Islet of Langerhans (tissue), 1 donor: ENCODE results near the gene BIN2.

Experiments
- FAIRE-seq: peaks from one replicate; lab custom pipeline; 2011; peaks lifted over from hg19 to GRCh38; lab: Jason Lieb, UNC

BIN2 gene

DNA sequence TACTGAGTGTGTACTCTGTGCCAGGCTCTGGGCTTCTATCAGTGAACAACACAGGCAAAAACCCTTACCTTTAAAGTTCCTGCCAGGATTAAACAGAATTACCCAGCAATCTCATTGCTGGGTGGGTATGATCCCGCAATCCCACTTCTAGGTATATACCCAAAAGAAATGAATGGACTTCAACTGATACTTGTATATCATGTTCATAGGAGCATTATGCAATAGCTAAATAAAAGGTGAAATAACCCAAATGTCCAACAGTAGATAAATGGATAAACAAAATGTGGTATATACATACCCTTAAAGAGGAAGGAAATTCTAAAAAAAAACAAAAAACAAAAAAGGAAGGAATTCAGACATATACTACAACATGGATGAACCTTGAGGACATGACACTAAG, 70.7 kb downstream of the BIN2 start:
- FAIRE-seq = no peak

DNA sequence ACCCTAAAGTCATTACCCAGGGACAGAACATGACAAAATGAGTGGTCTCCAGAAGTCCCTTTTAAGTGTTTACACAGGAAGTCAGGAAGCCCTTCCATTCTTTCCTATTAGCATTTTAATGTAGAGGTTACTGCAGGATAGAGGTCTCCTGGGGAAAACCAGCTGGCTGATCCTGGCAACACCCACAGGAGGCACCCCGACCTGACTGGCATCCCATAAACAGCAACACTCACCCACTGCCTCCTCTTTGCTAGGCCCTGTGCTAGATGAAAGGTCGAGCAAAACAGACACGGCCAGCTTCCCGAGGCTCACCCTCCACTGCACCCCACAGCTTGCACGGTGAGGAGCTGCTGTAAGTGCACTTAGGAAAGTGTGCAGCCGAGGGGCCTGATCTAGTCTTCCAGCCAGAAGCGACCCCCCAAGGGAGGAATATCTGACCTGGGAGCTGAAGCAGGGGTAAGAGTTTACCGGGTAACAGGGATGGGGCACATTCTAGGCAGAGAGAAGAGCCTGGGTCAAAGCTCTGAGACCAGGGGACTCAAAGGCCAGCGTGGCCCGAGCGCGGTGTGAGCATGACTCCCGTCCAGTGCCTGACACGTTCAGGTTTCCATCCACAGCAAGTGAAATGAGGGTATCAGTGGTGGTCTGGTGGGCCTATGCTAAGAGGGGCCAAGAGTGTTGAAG, 76.3 kb downstream of the BIN2 start:
- no peak for FAIRE-seq

DNA sequence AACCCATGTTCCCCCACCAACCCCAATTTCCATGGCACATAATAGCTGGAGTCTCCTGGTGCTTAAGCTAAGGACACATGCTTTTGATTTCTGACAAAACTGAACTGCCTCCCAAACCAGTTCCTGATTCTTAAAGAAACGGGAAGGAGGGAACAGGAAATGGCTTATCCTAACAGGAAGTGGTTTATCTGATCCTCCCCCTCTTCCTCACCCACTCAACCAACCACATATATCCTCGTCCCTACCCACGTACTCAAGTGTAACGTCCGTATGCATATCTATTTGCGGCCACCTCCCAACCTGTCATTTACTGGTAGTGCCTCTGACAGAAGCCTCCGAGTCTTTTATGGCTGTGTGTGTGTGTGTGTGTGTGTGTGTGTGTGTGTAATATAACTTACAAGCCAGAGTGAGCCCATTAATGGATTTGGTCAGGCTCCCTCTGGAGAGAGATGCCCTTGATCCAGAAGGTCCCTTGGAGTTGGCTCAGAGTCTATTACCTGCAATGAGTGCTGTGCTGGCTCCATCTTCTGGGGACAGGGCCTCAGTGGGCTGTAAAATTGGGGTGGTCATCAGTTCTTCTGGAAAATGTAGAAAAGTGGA, 77.6 kb downstream of the BIN2 start:
- FAIRE-seq = no peak

- no peak for FAIRE-seq
Observed at GRCh38 chr12:51245476-51246253, 78.3 kb downstream of the BIN2 start.

DNA sequence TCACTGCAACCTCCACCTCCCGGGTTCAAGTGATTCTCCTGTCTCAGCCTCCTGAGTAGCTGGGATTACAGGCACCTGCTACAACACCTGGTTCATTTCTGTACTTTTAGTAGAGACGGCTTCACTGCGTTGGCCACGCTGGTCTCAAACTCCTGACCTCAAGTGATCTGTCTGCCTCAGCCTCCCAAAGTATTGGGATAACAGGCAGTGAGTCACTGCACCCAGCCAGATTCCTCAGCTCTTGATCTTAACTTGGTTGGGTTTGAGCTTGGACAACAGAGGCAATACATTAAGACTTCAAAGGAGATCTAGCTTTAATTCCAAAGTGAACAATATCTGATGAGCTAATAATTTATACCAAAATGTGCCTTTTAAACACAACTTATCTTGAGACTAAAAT, 79.7 kb downstream of the BIN2 start:
- no peak for FAIRE-seq

DNA sequence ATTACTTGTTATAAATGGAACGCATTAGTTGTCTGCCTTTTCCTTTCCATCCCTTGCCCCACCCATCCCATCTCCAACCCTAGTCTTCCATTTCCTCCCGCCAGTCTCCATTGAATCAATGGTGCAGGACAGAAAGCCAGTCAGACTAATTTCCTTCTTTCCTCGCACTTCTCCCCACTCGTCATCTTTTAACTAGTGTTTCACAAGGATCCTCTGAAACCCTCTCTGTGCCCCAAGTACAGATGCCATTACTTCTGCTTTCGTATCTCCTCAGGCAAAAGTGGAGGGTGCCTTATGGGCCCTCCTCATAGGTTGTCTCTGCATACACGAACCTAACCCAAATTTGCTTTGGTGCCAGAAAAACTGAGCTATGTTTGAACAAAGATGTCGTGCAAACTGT, 81.1 kb downstream of the BIN2 start:
- FAIRE-seq = no peak

- no peak for FAIRE-seq
Observed at GRCh38 chr12:51242120-51242519, 81.9 kb downstream of the BIN2 start.

DNA sequence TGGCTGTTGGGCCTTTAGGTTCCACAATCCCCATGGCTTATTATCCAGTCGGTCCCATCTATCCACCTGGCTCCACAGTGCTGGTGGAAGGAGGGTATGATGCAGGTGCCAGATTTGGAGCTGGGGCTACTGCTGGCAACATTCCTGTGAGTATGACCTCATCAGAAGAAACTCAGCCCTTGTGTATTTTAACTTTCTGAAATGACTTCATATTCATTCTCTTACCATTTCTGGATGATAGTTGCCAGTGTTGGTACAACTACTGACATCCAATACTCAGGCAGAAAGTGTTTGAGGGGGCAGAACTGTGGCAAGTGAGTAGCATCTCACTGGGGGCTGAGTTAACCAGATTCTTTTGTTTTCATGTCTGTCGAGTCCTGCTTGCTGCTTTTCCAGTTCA, 83.0 kb downstream of the BIN2 start:
- no peak for FAIRE-seq

- FAIRE-seq = no peak
Observed at GRCh38 chr12:51238510-51239334, 85.3 kb downstream of the BIN2 start, which contains the start of gene DAZAP2. DAZAP2 (plus strand) TSS chr12:51238826; CDS start chr12:51238908, 82 bp downstream.

DNA sequence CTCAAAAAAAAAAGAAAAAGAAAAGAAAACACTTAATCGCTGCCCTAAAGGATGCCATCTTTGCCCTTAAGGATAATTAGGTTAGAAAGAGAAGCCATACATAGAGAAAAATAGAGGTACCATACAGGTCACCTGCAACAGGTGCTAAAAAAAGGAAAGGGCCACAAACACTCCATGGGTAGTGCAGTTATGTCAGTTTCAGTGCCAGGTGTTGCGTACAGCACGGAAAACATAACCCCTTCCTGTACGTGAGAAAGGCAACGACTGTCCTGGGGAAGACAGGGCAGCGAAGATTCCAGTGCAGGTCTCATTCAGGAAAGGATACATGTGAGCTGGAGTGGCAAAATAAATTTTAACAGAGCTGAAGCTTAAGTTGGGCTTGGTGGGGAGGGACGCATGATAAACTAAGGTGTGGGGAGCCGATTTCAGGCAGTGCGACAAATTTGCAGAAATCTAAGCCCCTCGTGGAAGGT, 85.9 kb downstream of the BIN2 start:
- no peak for FAIRE-seq

- no peak for FAIRE-seq
Observed at GRCh38 chr12:51234530-51234929, 89.4 kb downstream of the BIN2 start.

DNA sequence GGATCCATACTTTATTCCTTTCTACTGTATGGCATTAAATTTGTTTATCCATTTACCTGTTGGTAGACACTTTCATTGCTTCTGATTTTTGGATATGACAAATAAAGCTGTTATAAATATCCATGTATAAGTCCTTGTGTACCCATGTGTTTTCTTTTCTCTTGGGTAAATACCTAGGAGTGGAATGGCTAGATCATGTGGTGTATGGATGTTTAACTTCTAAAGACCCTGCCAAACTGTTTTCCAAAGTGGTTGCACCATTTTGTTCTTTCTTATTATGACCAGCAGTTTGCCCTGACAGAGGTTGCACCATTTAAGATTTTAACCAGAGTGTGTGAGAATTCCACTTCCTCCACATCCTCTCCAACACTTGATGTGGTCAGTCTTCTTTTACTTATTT, 91.3 kb downstream of the BIN2 start:
- no peak for FAIRE-seq
